ENCODE data around the gene GPR162. TPM values are rescaled to one million over a fixed set of nuclear protein-coding genes. Genes with fewer than 3 reads are reported as not detected.

Gene GPR162
- polyA plus RNA-seq, 1 donor from 2014 or later, result 82.8 TPM

DNA sequence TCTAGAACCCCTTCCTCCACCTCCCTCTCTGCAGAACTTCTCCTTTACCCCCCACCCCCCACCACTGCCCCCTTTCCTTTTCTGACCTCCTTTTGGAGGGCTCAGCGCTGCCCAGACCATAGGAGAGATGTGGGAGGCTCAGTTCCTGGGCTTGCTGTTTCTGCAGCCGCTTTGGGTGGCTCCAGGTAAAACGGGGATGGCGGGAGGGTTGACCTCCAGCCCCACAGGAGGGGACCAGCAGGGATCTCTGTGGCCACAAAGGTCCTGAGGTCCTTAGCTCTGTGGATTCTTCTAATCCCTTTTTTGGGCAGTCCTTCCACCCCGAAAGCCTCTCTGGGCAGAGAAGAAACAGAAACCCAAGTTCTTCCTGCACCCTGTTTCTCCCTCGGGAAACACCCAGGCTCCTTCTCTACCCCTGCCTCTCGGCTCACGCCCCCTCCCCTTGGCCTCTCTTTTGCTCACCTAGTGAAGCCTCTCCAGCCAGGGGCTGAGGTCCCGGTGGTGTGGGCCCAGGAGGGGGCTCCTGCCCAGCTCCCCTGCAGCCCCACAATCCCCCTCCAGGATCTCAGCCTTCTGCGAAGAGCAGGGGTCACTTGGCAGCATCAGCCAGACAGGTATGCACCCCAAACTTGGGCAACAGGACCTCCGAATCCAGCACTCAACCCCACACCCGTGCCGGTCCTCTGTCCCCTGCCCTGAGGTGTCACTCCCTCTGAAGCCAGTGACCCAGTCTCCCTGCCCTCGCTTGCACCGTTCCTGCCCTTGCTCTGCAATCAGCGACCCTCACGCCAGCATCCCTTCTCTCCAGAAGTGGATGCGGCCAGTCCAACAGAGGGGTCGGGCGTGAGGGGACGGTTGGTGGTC, 48.7 kb upstream of the GPR162 start:
- Histone ChIP-seq H3K4me3 (ENCODE audit: low read length) (no peak overlapping the region), H3K4me2 (ENCODE audit: low read length) (no peak overlapping the region), H3K9me3 (ENCODE audit: low read length) (no peaks in the 10 kb centered on the region), H3K36me3 (ENCODE audit: insufficient read depth, low read length) (peaks cover 7% of the 10 kb centered on the region), H4K20me1 (ENCODE audit: insufficient read depth) (peaks cover 29% of the 10 kb centered on the region), H2AFZ (ENCODE audit: low read depth, low read length) (no peak overlapping the region), H3K9me2 (ENCODE audit: insufficient read depth, low read length) (no peaks in the 10 kb centered on the region), H3K9ac (ENCODE audit: low read length) (no peak overlapping the region), H3K79me2 (replicated peaks; ENCODE audit: insufficient read depth, low read length) (peaks cover 39% of the 10 kb centered on the region), H3F3A (ENCODE audit: insufficient read depth, low read length, poor library complexity, severe bottlenecking) (peaks cover 1% of the 10 kb centered on the region), H3K27ac (ENCODE audit: low read length) (no peak overlapping the region), H3K27me3 (ENCODE audit: insufficient read depth, low read depth, low read length) (no peaks in the 10 kb centered on the region)
- TF ChIP-seq RAD21 (conservative IDR thresholded peaks at IDR 0.05) (no peak), MXI1 (conservative IDR thresholded peaks at IDR 0.05; ENCODE audit: poor library complexity, severe bottlenecking) (no peak), EZH2 (IDR thresholded peaks at IDR 0.05; ENCODE audit: borderline replicate concordance, insufficient read depth, low read length, poor library complexity, severe bottlenecking) (no peak), CTCF (IDR thresholded peaks at IDR 0.05; ENCODE audit: poor library complexity, severe bottlenecking) (no peak), POLR2AphosphoS5 (IDR thresholded peaks at IDR 0.05) (no peak), TAF1 (IDR thresholded peaks at IDR 0.05; ENCODE audit: low read depth) (no peak), SMC3 (conservative IDR thresholded peaks at IDR 0.05; ENCODE audit: poor library complexity) (no peak), EP300 (conservative IDR thresholded peaks at IDR 0.05; ENCODE audit: poor library complexity, severe bottlenecking) (no peak)
- TF ChIP-seq, protein P1, sequence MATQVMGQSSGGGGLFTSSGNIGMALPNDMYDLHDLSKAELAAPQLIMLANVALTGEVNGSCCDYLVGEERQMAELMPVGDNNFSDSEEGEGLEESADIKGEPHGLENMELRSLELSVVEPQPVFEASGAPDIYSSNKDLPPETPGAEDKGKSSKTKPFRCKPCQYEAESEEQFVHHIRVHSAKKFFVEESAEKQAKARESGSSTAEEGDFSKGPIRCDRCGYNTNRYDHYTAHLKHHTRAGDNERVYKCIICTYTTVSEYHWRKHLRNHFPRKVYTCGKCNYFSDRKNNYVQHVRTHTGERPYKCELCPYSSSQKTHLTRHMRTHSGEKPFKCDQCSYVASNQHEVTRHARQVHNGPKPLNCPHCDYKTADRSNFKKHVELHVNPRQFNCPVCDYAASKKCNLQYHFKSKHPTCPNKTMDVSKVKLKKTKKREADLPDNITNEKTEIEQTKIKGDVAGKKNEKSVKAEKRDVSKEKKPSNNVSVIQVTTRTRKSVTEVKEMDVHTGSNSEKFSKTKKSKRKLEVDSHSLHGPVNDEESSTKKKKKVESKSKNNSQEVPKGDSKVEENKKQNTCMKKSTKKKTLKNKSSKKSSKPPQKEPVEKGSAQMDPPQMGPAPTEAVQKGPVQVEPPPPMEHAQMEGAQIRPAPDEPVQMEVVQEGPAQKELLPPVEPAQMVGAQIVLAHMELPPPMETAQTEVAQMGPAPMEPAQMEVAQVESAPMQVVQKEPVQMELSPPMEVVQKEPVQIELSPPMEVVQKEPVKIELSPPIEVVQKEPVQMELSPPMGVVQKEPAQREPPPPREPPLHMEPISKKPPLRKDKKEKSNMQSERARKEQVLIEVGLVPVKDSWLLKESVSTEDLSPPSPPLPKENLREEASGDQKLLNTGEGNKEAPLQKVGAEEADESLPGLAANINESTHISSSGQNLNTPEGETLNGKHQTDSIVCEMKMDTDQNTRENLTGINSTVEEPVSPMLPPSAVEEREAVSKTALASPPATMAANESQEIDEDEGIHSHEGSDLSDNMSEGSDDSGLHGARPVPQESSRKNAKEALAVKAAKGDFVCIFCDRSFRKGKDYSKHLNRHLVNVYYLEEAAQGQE (IDR thresholded peaks at IDR 0.05; ENCODE audit: borderline replicate concordance), result no peak

GRCh38 chr12:6773590-6774351, 47.9 kb upstream of the GPR162 start:
- Histone ChIP-seq H3K79me2 (replicated peaks; ENCODE audit: insufficient read depth, low read length) (peaks cover 31% of the 10 kb centered on the region), H3K27me3 (ENCODE audit: insufficient read depth, low read depth, low read length) (no peaks in the 10 kb centered on the region), H3K27ac (ENCODE audit: low read length) (no peak overlapping the region), H3K36me3 (ENCODE audit: insufficient read depth, low read length) (peaks cover 7% of the 10 kb centered on the region), H3K9me2 (ENCODE audit: insufficient read depth, low read length) (no peaks in the 10 kb centered on the region), H3K9ac (ENCODE audit: low read length) (no peak overlapping the region), H2AFZ (ENCODE audit: low read depth, low read length) (no peak overlapping the region), H3K4me2 (ENCODE audit: low read length) (no peak overlapping the region), H4K20me1 (ENCODE audit: insufficient read depth) (peaks cover 21% of the 10 kb centered on the region), H3K9me3 (ENCODE audit: low read length) (no peaks in the 10 kb centered on the region), H3K4me3 (ENCODE audit: low read length) (no peak overlapping the region), H3F3A (ENCODE audit: insufficient read depth, low read length, poor library complexity, severe bottlenecking) (no peaks in the 10 kb centered on the region)
- TF ChIP-seq MXI1 (conservative IDR thresholded peaks at IDR 0.05; ENCODE audit: poor library complexity, severe bottlenecking) (no peak), POLR2AphosphoS5 (IDR thresholded peaks at IDR 0.05) (no peak), EZH2 (IDR thresholded peaks at IDR 0.05; ENCODE audit: borderline replicate concordance, insufficient read depth, low read length, poor library complexity, severe bottlenecking) (no peak)

All from neural cell (in vitro differentiated cells).